Retinal pigment epithelial cell (primary cell): ENCODE results near the gene CDH16.

Experiments used
- DNase-seq: peaks from one replicate; pipeline ENCODE4 v3.0.0-alpha.2; 2010; ENCODE audit warnings: low read depth
- H3K4me3 ChIP-seq: 2 replicates; pipeline ENCODE4 v1.5.1; 2011; ENCODE audit warnings: mild to moderate bottlenecking, low read length, control low read depth, moderate library complexity
- TF ChIP-seq, protein P1 (sequence below): conservative IDR thresholded peaks from 2 replicates; pipeline ENCODE4 v1.5.1; 2011; ENCODE audit warnings: low read depth, low read length, control low read depth, inconsistent platforms

CDH16 gene

DNA sequence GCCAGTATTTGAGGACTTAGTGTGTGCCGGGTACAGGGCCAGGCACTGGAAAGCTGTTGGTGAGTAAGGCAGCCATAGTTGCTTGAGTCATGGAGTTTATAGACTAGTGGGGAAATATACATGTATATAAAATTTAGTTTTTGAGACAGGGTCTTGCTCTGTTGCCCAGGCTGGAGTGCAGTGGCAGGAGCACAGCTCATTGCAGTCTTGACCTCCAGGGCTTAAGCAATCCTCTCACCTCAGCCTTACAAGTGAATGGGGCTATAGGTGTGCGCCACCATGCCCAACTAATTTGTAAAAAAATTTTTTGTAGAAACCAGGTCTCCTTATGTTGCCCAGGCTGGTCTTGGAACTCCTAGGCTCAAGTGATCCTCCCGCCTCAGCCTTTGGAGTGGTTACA, 36.0 kb downstream of the CDH16 start:
- TF ChIP-seq, protein P1, sequence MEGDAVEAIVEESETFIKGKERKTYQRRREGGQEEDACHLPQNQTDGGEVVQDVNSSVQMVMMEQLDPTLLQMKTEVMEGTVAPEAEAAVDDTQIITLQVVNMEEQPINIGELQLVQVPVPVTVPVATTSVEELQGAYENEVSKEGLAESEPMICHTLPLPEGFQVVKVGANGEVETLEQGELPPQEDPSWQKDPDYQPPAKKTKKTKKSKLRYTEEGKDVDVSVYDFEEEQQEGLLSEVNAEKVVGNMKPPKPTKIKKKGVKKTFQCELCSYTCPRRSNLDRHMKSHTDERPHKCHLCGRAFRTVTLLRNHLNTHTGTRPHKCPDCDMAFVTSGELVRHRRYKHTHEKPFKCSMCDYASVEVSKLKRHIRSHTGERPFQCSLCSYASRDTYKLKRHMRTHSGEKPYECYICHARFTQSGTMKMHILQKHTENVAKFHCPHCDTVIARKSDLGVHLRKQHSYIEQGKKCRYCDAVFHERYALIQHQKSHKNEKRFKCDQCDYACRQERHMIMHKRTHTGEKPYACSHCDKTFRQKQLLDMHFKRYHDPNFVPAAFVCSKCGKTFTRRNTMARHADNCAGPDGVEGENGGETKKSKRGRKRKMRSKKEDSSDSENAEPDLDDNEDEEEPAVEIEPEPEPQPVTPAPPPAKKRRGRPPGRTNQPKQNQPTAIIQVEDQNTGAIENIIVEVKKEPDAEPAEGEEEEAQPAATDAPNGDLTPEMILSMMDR, result no peak
- no peak for DNase-seq
- no peak overlapping the region for H3K4me3 ChIP-seq

DNA sequence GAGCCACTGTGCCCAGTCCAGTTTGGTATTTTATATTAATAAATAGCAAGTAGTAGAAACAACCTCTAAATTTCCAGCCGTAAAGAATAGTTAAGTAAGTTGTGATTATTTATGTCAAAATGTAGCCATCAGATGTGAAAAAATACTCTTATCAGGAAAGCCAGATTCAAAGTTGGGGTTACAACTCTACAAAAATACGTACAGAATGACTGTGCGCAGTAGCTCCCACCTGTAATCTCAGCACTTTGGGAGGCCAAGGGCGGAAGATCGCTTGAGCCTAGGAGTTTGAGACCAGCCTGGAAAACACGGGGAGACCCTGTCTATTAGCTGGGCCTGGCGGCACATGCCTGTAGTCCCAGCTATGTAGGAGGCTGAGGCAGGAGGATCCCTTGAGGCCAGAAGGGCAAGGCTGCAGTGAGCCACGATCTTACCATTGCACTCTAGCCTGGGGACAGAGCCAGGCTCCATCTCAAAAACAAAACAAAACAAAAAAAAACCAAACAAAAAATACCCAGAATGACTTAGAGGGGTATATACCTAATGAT, 36.6 kb downstream of the CDH16 start:
- no peak overlapping the region for H3K4me3 ChIP-seq
- no peak for DNase-seq
- TF ChIP-seq, protein P1, result no peak

DNA sequence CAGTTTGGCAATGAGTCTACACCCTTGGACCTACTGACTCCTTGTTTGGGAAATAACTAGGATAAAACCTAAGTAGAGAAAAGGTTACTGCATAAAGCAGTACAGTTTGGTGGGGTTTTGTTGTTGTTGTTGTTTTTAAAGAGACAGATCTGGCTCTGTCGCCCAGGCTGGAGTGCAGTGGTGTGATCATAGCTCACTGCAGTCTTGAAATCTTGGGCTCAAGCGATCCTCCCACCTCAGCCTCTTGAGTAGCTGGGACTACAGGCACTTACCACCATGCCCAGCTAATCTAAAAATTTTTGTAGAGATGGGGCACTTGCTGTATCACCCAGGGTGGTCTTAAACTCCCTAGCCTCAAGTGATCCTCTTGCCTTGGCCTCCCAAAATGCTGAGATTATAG, 37.1 kb downstream of the CDH16 start:
- TF ChIP-seq, protein P1, result no peak
- no peak for DNase-seq
- peak overlapping the region; percentile 80 for H3K4me3 ChIP-seq

DNA sequence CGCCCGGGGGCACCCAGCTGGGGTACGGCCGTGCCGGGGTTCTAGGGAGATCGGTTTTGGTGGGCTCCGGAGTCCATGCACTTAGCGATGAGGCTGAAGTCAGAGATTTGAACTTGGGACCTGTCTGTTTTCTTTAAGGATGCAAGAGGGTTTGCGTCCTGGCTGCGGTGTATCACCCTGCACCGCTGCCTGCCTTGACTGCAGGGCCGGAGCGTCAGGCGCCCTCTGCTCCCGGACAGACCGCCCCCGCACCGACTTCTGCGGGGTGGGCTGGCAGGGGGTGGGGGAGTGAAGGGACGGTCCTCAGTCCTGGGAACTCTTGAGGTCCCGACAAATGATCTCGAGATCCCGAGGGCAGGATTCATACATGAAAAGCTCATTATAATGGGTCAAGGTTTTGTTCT, 37.7 kb downstream of the CDH16 start:
- peak overlapping the region; percentile 80 for H3K4me3 ChIP-seq
- DNase-seq, result no peak
- TF ChIP-seq, protein P1, result no peak

DNA sequence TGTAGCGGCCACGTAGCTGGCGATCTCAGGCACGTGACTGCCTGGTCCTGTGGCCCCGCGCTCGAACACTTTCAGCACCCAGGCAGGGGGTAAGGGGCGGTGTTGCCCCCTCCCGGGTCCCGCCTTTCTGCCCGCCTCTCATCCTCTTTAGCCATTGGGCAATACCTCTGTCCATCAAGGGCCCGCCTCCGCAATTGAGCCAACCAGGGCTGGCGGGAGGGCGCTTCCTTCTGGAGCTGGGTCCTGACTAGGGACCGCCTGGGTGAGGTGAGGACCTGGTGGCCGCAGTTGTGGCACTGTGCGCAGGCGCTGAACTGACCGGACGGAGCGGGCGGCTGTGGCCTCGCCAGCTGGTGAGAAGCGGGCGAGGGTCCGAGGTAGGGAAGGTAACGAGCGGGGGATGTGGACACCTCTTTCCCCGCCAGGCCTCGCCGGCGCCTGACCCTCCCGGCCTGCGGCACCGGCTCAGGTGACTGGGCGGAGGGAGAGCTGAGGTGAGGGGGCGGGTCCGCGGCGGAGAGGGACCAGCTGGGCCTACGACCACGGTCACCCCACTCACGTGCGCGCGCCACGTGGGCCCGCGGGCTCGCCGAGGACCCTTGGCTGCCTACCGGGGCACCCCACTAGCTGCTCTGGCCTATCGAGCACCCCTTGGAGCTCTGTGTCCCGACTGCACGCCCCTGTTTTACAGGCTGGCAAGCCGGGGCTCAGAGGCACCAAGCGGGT, 38.2 kb downstream of the CDH16 start, which contains the start of gene PDP2:
Gene PDP2, plus strand, starts transcription at position 228 of the 726 bp plus-strand sequence. CDS start 3,770 bp downstream, outside the sequence.
- peak within 1 kb of the TSS; percentile 80 for H3K4me3 ChIP-seq
- TF ChIP-seq, protein P1, result no peak
- DNase-seq, result peak; percentile 80

DNA sequence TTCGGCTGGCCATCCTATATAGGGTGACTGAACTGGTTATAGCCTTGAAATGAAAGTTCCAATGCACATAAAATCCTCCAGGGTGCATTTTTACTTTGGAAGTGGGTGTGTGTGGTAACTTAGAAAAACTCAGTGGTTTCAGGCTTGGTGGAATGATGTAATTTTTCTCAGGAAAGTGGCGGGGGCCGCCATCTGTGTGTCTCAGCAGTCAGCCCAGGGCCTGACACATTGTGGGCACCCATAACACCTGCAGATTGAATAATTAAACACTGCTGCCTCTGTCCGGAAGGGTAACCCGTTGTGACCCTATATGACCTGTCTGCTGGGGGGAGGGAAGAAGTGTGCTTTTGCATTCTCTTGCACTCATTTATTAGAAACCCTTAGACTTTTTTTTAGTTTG, 40.6 kb downstream of the CDH16 start:
- DNase-seq, result no peak
- TF ChIP-seq, protein P1, result no peak
- H3K4me3 ChIP-seq, result no peak overlapping the region

DNA sequence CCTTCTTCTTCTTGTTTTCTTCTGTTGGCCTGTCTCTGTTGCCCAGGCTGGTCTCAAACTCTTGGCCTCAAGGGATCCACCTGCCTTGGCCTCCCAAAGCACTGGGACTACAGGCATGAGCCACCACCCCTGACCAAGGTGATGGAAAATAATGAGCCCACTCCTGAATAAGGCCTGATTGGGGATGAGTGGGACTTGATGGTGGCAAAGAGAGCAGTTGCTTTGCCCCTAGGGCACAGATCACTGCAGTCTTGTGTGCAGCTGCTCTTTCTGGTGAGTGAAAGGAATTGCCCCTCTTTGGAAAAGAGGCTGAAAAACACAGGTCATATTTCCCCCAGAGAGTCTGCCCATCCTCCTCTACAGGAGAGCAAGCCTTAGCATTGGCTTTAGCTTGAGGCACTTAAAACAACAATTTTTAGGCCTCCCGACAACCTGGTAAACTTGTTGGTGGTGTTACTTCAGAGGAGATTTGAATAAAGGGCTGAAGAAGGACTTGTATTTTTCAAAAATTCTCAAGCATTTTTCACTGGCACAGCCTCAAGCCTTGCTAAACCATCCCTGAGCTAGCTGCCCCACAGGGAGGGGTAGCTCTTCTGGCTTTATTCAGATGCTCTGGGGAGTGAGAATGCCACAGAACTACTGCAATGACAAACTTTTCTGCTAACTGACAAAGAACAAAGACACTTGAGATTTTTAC, 44.5 kb downstream of the CDH16 start:
- no peak for DNase-seq
- TF ChIP-seq, protein P1, result no peak
- H3K4me3 ChIP-seq, result no peak overlapping the region
